LNCAP (cell line): ENCODE measurements around the gene ATP11C.
A peak's percentile ranks its signal among the peaks of the same experiment; 100 is the strongest.

ENCODE experiments used
- TF ChIP-seq, protein P1 (sequence below): fragments of 450-650 bp; IDR thresholded peaks from 2 replicates; pipeline ENCODE4 v1.5.1; 2017; ENCODE audit warnings: mild to moderate bottlenecking

The ATP11C gene

DNA sequence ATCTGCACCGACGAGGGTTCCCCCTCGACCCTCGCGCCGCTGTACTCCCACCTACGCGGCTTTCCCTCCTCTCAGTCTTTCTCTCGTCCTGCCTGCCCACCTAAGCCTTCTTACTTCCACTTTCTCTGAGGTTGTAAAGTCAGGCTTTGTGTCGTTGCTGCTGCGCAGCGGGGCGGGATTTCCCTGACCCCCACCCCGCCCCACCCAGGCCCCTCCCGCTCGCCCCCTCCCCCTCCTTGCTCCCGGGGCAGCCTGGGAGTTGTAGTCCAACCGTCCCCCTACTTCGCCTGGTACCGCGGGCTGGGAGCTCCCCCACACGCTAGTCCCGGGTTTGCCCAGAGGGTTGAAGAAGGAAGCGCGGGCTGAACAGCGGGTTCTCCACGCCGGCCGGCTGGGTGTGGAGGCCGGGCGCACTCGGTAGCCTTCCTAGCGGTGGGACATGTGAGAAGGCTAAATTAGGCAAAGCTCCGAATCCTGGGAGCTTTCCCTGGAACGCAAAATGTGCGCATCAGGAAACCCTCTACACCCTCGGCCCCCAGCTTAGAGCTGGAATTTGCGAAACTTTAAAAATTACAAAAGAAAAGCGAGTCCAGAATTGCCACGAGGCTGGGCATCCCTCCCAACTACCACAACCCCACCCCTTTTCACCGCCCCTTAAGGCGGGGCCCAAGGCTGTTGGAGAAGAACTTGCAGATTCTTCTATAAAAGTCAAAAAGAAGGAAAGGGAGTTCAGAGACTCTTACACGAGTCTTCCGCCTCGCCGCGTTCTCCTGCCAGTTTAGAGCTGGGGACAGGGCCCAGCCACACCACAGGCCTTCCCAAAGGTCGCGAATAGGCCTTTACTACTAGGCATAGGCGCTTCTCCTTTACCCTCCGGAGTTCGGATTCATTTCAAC is at the start of gene ATP11C:
ATP11C (minus strand) TSS at position 153 of the 896 bp plus-strand sequence. CDS start 1,011 bp downstream, outside the sequence.
- TF ChIP-seq, protein P1, sequence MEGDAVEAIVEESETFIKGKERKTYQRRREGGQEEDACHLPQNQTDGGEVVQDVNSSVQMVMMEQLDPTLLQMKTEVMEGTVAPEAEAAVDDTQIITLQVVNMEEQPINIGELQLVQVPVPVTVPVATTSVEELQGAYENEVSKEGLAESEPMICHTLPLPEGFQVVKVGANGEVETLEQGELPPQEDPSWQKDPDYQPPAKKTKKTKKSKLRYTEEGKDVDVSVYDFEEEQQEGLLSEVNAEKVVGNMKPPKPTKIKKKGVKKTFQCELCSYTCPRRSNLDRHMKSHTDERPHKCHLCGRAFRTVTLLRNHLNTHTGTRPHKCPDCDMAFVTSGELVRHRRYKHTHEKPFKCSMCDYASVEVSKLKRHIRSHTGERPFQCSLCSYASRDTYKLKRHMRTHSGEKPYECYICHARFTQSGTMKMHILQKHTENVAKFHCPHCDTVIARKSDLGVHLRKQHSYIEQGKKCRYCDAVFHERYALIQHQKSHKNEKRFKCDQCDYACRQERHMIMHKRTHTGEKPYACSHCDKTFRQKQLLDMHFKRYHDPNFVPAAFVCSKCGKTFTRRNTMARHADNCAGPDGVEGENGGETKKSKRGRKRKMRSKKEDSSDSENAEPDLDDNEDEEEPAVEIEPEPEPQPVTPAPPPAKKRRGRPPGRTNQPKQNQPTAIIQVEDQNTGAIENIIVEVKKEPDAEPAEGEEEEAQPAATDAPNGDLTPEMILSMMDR: peak; percentile 11; the same call in 1 of the 2 replicates

DNA sequence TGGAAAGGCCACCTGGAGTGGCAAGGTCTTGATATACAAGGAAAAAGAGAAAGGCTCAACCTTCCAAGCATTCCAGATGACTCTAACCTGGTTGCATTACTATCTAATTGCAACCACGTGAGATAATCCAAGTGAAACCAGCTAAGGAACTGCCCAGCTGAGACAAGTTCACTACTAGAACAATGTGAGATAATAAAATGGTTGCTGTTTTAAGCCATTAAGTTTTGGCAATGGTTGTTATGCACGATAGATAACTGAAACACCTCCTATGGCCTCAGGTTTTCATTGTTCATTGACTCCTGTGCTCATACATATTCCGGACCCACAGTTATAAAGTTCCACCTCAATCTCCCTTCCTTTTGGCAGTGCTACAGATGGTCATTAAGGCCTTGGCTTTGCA is 41.6 kb upstream of the ATP11C start:
- TF ChIP-seq, protein P1: no peak

DNA sequence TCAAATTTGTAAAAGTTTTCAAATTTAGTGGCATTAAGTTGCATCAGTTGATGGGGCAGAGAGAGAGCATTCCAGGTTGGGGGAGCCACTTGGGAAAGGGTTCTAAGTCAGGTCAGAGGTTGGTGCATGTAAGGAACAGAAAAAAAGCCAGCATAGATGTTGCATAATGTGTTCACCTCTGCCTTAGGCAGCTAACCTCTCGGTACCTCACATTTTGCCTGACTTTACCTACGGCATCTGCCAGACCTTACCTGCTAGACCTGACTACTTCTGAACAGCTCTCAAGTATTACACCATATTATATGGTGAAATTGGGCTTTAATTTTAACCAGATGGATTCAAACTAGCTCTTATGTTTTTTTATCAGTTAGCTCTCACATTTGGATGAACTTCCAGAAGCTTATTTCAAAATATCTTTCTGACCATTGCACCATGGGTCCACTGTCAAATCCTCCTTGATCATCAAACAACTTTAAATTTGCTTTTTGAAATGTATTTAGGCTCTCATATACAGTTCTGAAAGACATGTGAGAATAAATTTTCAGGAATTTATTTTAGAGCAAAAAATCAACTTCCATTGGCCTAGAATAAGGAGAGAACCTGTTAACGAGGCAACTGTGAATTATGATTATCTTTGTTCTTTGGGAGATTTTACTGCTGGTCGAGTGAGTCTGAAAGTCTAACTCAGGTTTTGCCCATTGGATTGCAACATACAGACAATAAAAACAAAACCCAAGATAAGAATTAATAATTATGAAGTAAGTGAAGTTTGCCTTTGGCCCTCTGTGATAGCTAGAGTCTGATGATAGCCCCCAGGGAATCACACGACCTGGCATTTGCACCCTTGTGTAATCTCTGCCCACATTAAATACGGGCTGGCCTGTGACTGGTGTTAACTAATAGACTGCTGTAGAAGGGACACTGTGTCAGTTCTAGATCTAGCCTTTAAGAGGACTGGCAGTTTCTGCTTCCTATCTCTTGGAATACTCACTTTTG is 40.1 kb upstream of the ATP11C start:
- TF ChIP-seq, protein P1: no peak

DNA sequence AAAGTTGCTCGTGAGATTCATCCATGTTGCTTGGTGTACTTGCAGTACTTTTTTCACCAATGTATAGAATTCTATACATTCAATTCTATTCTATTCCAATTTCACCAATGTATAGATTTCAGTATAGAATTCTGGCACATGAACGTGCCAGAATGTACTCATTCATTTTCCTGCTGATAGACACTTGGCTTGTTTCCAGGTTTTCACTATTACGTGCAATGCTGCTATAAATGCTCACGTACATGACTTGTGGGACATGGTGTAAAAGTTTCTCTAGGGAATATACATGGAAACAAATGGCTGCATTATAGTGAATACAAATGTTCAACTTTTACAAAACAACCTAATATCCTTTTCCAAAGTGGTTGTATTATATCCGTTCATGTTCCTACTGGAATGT is 39.3 kb upstream of the ATP11C start:
- TF ChIP-seq, protein P1: no peak

DNA sequence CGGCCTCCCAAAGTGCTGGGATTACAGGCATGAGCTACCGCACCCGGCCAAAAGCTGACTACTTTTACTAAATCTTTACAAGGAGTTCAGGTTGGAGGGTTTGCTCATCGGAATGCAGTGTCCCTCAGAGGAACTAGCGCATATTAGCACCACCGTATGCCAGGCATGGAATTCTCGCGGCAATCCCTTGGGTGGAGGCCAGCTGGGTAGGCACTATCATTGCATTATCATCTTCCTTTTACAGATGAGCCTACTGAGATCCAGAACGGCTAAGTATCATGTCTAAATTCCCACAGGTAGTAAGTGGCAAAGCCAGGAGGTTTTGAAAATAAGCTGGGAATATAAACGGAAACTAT is 38.5 kb upstream of the ATP11C start:
- TF ChIP-seq, protein P1: no peak

DNA sequence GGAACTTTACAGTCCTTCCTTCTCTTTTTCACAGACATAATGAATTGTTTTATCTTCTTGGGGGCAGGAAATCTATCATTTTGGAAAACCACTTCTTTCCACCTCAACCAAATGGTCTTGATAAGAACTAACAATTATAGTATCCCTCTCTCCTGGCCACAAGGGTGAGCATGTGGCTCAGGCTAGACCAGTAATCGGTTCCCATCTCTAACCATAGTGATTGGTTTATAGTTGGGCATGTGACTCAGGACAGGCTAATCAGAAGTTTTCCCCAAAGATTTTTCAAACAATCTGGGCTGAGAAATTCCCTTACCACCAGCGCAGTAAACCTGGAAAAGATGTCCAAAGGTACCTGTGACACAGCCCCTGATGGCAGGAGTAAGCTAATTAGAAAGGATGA is 36.4 kb upstream of the ATP11C start:
- TF ChIP-seq, protein P1: no peak

DNA sequence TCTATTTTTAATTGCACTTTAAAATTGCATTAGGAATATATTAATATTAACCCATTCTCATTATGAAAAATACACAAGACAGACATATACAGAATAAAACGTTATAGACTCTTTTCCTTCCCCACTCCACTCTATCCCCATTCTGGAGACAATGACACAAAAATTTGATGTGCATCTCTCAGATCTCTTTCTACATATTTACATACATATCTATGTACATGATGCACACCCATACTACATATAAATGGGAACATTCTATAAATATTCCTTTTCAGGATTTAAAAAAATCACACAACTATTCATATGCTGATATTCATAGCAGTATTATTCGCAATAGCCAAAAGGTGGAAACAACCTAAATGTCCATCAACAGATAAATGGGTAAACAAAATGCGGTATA is 34.9 kb upstream of the ATP11C start:
- TF ChIP-seq, protein P1: no peak
